Stimulated activated CD4-positive, alpha-beta T cell treated with anti-CD3 and anti-CD28 coated beads, Interleukin-2, amount 100 ng/mL, for 48 hours (primary cell): ENCODE data around the gene SLC39A9.

Experiments used
- DNase-seq, 2 donors: peaks; one replicate each; pipeline ENCODE4 v3.0.0-alpha.2; 2020

Gene SLC39A9

DNA sequence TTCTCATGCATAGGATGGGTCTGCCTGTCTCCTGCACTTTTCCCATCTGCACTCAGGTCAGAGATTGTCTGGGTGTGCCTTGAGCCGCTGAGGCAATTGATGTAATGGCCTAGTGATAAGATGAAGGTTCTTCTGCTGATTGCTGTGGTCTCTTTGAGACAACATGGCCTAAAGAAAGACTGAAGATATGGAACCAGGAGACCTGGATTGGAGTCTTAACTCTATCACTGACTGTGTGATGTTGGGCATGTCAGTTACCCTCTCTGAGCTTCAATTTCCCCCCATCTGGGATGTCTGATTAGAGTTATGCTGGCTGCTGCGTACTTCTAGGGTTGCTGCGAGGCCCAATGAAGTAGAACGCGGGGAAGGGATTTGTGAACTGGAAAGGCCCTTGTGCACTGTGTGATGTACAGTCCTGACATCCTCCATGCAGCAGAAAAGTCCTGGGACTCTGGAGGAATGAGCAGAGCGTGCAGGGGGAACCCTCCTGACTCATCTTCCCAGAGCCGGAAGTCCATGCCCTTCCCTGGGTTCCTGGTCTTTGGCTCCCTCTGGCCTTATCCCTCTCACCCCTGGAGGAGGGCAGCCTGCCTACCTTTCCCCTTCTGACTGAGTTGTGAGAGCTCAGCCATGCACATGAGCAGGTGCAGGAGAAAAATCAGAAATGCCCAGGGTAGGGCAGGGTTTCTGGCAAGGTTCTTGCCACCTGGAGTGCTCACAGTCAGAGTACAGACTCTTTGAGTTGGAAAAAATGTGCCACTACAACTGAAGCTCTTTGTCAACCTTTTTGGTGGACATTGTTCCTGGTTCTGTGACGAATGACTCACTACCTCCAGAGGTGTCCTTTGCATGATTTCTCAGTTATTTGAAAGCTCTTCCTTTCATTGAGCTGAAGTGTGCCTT, 107.1 kb downstream of the SLC39A9 start:
- DNase-seq: no peak

GRCh38 chr14:69506241-69506595, 107.7 kb downstream of the SLC39A9 start:
- DNase-seq: no peak
